ENCODE data around the gene CTNNA2. TPM values are rescaled to one million over a fixed set of nuclear protein-coding genes. Genes with fewer than 3 reads are reported as not detected.

CTNNA2 gene
- total and polyA plus RNA-seq, 2 of the 8 experiments (the other 6 are each of a cell fraction or from before 2014, with no cell fraction given), result 3.9 to 9.0 TPM

GRCh38 chr2:80117401-80117800, 604.5 kb downstream of the CTNNA2 start (continued):
- TF ChIP-seq CHD7 (IDR thresholded peaks at IDR 0.05; ENCODE audit: insufficient replicate concordance, low read length) (no peak), TCF12 (IDR thresholded peaks at IDR 0.05; ENCODE audit: low read depth, low read length) (no peak), TAF1 (IDR thresholded peaks at IDR 0.05; ENCODE audit: low read depth, low read length) (no peak), SIRT6 (IDR thresholded peaks at IDR 0.05; ENCODE audit: low read length) (no peak), JUN (IDR thresholded peaks at IDR 0.05; ENCODE audit: low read depth, low read length) (no peak), BCL11A (IDR thresholded peaks at IDR 0.05; ENCODE audit: low read depth in 2 of 2, low read length in 2 of 2) (no peak)

All from H1 (cell line).